Adipocyte (in vitro differentiated cells): ENCODE results near the gene SNCB.

Experiments
- DNase-seq: peaks from one replicate; pipeline ENCODE4 v3.0.0-alpha.2; 2015; ENCODE audit warnings: low read depth
- H3K27me3 ChIP-seq: replicated peaks from 2 replicates; pipeline ENCODE4 v1.7.0; 2013; ENCODE audit warnings: mild to moderate bottlenecking, low read length, moderate library complexity; ENCODE audit not compliant: control insufficient read depth, insufficient read depth
- H3K36me3 ChIP-seq: 2 replicates; pipeline ENCODE4 v1.7.0; 2013; ENCODE audit warnings: low read length, mild to moderate bottlenecking, moderate library complexity; ENCODE audit not compliant: control insufficient read depth, insufficient read depth, severe bottlenecking
- H3K4me1 ChIP-seq: 2 replicates; pipeline ENCODE4 v1.7.0; 2013; ENCODE audit warnings: mild to moderate bottlenecking, low read length, moderate library complexity; ENCODE audit not compliant: control insufficient read depth, insufficient read depth
- H3K4me3 ChIP-seq: 2 replicates; pipeline ENCODE4 v1.7.0; 2013; ENCODE audit warnings: mild to moderate bottlenecking, low read length, moderate library complexity
- H3K9ac ChIP-seq: 2 replicates; pipeline ENCODE4 v1.7.0; 2013; ENCODE audit warnings: mild to moderate bottlenecking, low read length, moderate library complexity
- H3K9me3 ChIP-seq: 2 replicates; pipeline ENCODE4 v1.7.0; 2013; ENCODE audit warnings: mild to moderate bottlenecking, low read length, moderate library complexity; ENCODE audit not compliant: control insufficient read depth

SNCB gene

GRCh38 chr5:176671399-176671798 lies 41.1 kb upstream of the SNCB start:
- Histone ChIP-seq H3K4me3 (no peak overlapping the region), H3K36me3 (no peaks in the 10 kb centered on the region), H3K9me3 (peaks cover 3% of the 10 kb centered on the region), H3K9ac (no peak overlapping the region), H3K27me3 (peaks cover 52% of the 10 kb centered on the region), H3K4me1 (peaks cover 3% of the 10 kb centered on the region)
- DNase-seq, result no peak

GRCh38 chr5:176670449-176670848 lies 40.1 kb upstream of the SNCB start:
- H3K4me3 ChIP-seq, result no peak overlapping the region
- H3K4me1 ChIP-seq, result no peaks in the 10 kb centered on the region
- H3K27me3 ChIP-seq, result peaks cover 59% of the 10 kb centered on the region
- no peak for DNase-seq
- H3K36me3 ChIP-seq, result no peaks in the 10 kb centered on the region
- no peak overlapping the region for H3K9ac ChIP-seq
- H3K9me3 ChIP-seq, result peaks cover 3% of the 10 kb centered on the region

GRCh38 chr5:176667637-176668036 lies 37.3 kb upstream of the SNCB start:
- Histone ChIP-seq H3K4me1 (peaks cover 8% of the 10 kb centered on the region), H3K9ac (no peak overlapping the region), H3K27me3 (peaks cover 78% of the 10 kb centered on the region), H3K36me3 (no peaks in the 10 kb centered on the region), H3K4me3 (no peak overlapping the region), H3K9me3 (peaks cover 3% of the 10 kb centered on the region)
- no peak for DNase-seq

GRCh38 chr5:176665517-176665916 lies 35.2 kb upstream of the SNCB start:
- Histone ChIP-seq H3K4me1 (peaks cover 11% of the 10 kb centered on the region), H3K27me3 (peaks cover 65% of the 10 kb centered on the region), H3K36me3 (no peaks in the 10 kb centered on the region), H3K4me3 (no peak overlapping the region), H3K9ac (no peak overlapping the region), H3K9me3 (peaks cover 3% of the 10 kb centered on the region)
- DNase-seq, result no peak

- Histone ChIP-seq H3K4me1 (peaks cover 11% of the 10 kb centered on the region), H3K27me3 (peaks cover 59% of the 10 kb centered on the region), H3K9me3 (peaks cover 3% of the 10 kb centered on the region), H3K4me3 (no peak overlapping the region), H3K9ac (no peak overlapping the region), H3K36me3 (no peaks in the 10 kb centered on the region)
- no peak for DNase-seq
Measured at GRCh38 chr5:176664886-176665285, 34.6 kb upstream of the SNCB start.

- H3K9ac ChIP-seq, result no peak overlapping the region
- H3K27me3 ChIP-seq, result peaks cover 55% of the 10 kb centered on the region
- no peaks in the 10 kb centered on the region for H3K36me3 ChIP-seq
- H3K4me3 ChIP-seq, result no peak overlapping the region
- DNase-seq, result no peak
- peaks cover 12% of the 10 kb centered on the region for H3K4me1 ChIP-seq
- peaks cover 3% of the 10 kb centered on the region for H3K9me3 ChIP-seq
Measured at GRCh38 chr5:176664479-176664878, 34.1 kb upstream of the SNCB start.

- Histone ChIP-seq H3K4me3 (no peak overlapping the region), H3K36me3 (no peaks in the 10 kb centered on the region), H3K9me3 (peaks cover 3% of the 10 kb centered on the region), H3K27me3 (peaks cover 46% of the 10 kb centered on the region), H3K4me1 (peaks cover 21% of the 10 kb centered on the region), H3K9ac (no peak overlapping the region)
- DNase-seq, result no peak
Measured at GRCh38 chr5:176663566-176663965, 33.2 kb upstream of the SNCB start.

GRCh38 chr5:176662371-176663333 lies 32.3 kb upstream of the SNCB start:
- H3K9me3 ChIP-seq, result peaks cover 3% of the 10 kb centered on the region
- peaks cover 26% of the 10 kb centered on the region for H3K4me1 ChIP-seq
- no peak overlapping the region for H3K9ac ChIP-seq
- peaks cover 37% of the 10 kb centered on the region for H3K27me3 ChIP-seq
- peaks cover under 1% of the 10 kb centered on the region for H3K36me3 ChIP-seq
- H3K4me3 ChIP-seq, result no peak overlapping the region
- DNase-seq, result no peak

- Histone ChIP-seq H3K4me3 (no peak overlapping the region), H3K9me3 (no peaks in the 10 kb centered on the region), H3K9ac (no peak overlapping the region), H3K36me3 (peaks cover 10% of the 10 kb centered on the region), H3K27me3 (peaks cover 34% of the 10 kb centered on the region), H3K4me1 (peaks cover 26% of the 10 kb centered on the region)
- no peak for DNase-seq
Measured at GRCh38 chr5:176661676-176662075, 31.3 kb upstream of the SNCB start.

GRCh38 chr5:176660860-176661641 lies 30.7 kb upstream of the SNCB start:
- Histone ChIP-seq H3K4me1 (peaks cover 26% of the 10 kb centered on the region), H3K4me3 (no peak overlapping the region), H3K36me3 (peaks cover 11% of the 10 kb centered on the region), H3K9ac (no peak overlapping the region), H3K9me3 (no peaks in the 10 kb centered on the region), H3K27me3 (peaks cover 33% of the 10 kb centered on the region)
- DNase-seq, result peak; percentile 89

- Histone ChIP-seq H3K9me3 (no peaks in the 10 kb centered on the region), H3K36me3 (peaks cover 16% of the 10 kb centered on the region), H3K4me1 (peaks cover 26% of the 10 kb centered on the region), H3K4me3 (no peak overlapping the region), H3K9ac (no peak overlapping the region), H3K27me3 (peaks cover 28% of the 10 kb centered on the region)
- no peak for DNase-seq
Measured at GRCh38 chr5:176660530-176660859, 30.2 kb upstream of the SNCB start.
